NCI-H226 (cell line): ENCODE data around the gene RPH3AL.

Experiments used
- DNase-seq: peaks from one replicate; pipeline ENCODE4 v3.0.0-alpha.2; 2015

The RPH3AL gene, protein sequence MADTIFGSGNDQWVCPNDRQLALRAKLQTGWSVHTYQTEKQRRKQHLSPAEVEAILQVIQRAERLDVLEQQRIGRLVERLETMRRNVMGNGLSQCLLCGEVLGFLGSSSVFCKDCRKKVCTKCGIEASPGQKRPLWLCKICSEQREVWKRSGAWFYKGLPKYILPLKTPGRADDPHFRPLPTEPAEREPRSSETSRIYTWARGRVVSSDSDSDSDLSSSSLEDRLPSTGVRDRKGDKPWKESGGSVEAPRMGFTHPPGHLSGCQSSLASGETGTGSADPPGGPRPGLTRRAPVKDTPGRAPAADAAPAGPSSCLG

DNA sequence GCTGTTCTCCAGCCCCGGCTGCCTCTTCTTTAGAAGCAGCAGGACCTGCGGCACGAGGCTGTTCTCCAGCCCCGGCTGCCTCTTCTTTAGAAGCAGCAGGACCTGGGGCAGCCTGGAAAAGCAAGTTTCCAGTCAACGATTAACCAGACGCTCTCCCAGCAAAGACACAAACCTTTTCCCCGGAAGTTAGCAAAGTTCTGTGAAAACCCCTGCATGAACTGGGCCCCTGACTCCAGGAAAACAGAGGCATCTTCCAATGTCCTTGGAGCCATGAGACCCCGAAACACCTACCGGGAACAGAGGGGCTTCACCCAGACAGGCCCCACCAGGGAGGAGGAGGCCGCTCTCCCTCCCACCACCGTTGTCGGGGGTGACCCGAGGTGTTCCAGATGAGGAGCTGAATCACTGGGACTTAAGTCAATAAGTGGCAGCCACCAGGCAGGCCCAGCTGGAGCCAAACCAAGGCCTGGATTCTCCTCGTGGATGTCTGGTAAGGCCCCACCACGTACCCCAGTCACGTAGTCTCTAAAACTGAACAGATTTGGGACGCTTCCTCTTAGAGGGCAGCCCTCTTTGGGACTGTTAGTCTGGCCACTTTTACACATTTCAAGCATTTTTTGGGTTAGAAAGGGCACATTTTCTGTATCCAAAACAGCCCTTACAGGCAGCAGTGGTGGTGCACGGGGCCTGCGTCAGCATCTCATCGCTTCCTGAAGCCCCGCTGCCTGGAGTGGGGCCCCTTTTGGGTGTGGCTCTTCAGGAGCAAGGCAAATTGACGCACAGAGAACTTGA is at the start of gene RPH3AL:
Gene RPH3AL (minus strand): TSS at position 387 of the 792 bp plus-strand sequence. CDS start 25,264 bp downstream, outside the sequence.
- DNase-seq, result no peak

DNA sequence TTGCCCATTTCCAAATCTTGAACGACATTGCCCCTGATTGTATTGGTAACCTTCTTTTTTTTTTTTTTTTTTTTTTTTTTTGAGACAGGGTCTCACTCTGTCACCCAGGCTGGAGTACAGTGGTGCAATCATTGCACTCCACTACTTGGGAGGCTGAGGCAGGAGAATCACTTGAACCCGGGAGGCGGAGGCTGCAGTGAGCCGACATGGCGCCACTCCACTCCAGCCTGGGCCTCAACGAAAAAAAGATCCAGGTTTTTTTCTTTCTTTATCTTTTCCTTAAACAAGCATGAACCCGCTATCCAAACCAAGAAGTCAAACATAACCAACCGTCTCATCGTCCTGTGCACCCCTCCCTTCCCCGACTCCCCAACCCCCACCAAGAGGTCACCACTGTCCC is 47.6 kb upstream of the RPH3AL start:
- DNase-seq, result no peak

DNA sequence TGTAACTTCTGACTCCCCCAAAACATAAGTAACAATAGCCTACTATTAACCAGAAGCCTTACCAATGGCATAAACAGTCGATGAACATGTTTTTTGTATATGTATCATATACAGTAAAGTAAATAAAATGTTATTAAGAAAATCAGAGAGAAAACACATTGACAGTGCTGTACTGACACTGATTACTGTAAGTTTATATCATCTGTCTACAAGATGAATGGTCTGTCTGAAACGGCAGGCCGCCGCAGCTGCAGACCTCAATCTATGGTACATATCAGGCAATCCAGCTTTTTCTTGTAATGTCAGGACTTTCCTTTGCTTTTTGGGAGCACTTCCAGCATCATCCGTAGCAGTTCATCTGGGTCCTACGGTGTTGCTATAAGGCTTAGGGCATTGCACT is 44.2 kb upstream of the RPH3AL start:
- DNase-seq, result no peak

DNA sequence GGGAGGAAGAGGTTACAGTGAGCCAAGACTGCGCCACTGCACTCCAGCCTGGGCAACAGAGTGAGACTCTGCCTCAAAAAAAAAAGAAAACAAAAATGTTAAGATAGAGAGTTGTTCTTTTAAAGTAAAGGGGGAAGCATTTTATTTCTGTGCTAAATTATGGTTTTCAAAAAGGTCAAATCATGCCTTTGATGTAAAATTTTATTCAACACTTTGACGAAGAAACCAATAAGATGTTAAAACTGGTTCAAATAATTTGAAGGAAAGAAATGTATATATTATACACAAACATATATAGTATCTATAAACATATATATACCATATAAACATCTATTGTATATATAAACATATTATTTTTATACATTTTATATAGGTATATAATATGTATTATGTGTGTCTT is 43.4 kb upstream of the RPH3AL start:
- no peak for DNase-seq

DNA sequence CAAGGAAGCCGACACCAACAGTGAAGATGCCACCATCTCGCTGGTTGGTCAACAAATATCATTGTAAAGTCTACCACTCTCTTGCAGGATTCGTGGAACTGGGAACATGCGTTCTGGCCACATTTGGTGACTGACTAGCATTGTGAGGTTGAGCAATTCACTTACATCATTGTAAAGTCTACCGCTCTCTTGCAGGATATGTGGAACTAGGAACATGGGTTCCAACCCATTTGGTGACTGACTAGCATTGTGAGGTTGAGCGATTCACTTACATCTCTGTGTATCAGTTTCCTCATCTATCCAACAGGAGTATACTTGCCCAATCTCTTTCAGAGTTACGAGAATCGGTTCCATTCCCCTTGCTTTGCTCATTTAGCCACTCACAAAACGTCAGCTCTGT is 42.6 kb upstream of the RPH3AL start:
- DNase-seq, result no peak

DNA sequence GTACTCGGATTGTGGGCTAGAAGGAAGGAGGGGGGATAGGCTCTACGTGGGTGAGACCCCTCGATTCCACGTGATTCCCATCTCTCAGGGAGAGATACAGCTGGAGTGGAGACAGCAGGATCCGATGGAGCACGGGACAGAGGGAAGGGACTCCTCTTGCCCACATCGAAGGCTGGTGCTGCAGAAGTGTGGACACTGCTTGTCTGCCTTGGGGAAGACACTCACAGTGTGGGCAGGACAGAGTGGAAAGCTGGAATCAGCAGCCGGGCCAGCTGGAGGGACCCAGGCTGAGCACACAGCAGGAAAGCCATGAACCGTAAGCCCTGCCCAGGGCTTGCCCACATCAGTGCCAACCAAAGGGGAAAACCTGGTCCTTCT is 42.1 kb upstream of the RPH3AL start:
- DNase-seq, result no peak

DNA sequence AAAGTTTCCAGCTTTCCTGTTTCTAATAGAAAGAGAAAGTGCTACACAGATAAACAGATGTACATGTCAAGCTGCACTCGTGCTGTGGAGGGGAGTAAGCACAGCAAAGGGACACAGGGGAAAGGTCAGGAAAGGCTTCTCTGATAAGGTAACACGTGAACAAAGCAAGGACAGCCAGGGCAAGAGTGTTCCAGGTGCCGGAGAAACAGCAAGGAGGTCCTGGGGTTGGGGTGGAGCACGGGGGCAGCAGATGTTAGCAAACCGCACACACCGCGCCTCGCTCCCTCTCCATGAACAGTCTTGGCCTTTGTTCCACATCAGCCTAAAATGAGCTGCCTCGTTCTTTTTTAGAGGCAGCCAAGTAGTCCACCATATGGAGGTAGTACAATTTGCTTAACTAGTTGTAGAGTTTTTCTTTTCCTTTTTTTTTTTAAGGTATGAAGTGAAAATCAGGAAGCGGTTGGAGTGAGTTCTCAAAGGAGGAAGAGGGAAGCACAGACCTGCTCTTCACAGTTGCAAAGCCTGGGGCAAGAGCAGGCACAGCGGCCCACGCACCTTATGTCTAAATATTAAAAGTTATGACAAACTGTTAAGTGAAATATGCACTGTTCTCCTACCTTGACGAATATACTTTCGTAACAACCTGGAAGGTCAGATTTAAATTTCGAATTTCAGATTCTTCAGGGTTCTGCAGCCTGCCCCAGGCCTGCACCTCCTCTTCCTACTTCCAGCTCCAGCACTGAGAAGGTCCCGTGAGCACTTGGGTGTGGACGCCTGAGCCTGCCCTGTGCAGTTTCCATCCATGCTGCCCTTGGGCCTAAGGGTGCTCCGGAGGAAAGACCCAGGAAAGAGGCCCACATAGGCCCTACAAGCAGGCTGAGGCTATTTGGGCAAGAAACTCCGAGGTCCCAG is 41.5 kb upstream of the RPH3AL start:
- DNase-seq, result no peak

DNA sequence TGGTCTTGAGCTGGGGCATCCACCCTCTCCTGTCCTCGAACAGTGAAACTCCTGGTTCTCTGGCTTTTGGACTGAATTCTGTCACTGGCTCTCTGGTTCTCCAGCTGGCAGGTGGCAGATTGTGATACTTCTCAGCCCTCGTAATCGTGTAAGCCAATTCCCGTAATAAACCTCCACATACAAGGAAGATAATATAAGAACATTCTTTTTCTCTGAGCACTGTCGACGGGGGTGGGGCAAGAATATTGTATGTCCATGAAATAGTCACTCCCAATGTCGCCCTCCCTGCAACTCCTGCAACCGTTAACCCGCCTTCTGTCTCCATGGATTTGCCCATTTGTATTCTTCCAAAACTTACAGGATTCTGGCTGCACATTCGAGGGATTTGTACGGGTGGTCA is 39.2 kb upstream of the RPH3AL start:
- no peak for DNase-seq

DNA sequence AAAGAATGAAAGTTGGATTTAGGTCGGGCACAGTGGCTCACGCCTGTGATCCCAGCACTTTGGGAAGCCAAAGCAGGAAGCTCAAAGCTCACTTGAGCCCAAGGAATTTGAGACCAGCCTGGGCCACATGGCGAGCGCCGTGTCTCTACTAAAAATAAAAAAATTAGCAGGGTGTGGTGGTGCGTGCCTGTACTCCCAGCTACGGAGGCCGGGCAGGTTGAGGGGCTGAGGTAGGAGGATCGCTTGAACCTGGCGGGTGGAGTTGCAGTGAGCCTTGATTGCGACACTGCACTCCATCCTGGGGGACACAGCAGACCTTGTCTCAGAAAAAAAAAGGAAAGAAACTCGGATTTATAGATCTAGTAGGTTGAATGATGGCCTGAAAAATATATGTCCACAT is 37.4 kb upstream of the RPH3AL start:
- DNase-seq, result no peak

DNA sequence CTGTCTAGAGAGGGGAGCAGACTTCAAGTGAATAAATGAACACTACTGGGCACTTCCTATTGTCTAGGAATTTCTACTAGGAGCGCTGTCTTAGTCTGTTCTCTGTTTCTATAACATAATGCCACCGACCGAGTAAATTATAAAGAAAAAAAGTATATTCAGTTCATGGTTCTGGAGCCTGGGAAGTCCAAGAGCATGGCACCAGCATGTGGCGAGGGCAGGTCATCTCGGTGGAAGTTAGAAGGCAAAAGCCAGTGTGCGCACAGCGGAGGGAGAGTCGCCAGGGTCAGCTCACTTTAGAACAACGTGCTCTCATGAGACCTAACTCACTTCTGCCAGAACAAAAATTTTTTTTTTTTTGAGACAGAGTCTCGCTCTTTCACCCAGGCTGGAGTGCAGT is 35.5 kb upstream of the RPH3AL start:
- DNase-seq, result no peak

DNA sequence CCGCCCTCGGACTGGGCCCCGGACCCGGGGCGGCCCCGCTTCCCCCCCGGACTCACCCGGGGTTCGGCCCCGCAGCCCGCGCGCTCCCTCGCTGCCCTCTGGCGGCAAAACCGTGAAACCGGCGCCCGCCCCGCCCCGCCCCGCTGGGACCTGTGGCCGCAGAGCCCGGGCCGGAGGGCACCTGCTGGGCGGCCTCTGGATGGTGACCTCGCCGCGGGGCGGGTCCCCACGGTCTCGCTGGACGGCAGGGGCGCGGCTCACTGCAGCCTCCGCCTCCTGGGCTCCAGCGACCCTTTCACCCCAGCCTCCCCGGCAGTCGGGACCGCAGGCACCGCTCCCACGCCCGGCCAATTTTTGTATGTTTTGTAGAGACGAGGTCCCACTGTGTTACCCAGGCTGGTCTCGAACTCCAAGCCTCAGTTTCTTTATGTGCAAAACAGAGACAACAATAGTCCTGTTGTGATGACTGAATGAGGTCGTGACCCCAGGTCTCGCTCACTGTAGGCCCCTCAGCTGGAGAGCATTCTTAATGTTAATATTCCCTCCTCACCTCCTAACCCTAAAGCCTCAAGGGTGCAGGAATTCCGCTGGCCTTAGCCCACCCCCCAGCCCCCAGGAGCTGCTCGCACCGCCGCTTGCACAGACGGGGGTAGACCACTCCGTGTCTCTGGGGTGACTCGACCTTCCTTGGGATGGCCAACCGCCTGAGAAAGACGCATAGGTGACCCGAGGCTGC is 33.7 kb upstream of the RPH3AL start:
- DNase-seq, result peak; percentile 46

DNA sequence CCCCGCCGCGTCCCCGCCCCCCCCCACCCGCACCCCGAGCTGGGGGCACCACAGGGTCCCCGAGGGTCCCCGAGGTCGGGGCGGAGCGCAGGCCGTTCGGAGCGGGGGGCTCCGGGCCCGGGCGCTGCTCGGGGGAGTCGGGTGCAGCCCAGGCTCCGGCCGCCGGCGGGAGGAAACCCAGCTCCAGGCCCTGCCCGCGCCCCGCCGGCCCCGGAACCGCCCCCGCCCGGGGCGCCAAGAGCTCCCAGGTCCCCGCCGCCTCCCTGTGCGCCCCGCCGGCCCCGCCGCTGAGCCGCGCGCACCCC is 33.2 kb upstream of the RPH3AL start:
- DNase-seq, result no peak

DNA sequence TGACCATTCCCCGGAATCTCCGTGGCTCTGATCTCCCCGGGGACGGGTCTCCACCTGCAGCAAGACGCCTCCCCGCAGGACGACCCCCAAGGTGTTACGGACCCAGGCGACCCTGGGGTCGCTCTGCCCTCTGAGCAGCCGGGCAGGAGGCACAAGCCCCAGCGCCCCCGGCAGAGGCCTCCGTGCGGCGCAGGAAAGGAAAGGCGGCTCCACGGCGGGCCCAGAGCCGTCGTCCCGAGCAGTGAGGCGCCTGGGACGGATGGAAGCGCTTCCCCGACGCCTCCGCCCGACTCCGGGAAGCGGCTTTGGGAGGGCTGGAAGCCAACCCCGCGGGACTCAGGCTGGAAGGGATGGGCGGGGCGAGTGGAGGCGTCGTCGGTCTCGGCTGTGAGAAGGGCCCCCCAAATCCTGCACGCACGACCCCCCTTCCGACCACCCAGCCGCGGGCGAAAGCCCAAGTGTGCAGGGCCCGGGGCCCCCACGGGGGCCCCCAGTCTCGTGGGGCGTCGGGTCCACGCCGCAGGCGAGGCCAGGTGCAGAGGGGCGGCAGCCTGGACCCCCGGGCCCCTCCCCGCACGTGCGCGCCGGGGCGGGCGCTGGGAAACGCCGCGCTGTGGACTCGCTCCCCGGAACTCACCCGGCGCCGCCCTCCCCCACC is 32.7 kb upstream of the RPH3AL start:
- DNase-seq, result peak; percentile 44

DNA sequence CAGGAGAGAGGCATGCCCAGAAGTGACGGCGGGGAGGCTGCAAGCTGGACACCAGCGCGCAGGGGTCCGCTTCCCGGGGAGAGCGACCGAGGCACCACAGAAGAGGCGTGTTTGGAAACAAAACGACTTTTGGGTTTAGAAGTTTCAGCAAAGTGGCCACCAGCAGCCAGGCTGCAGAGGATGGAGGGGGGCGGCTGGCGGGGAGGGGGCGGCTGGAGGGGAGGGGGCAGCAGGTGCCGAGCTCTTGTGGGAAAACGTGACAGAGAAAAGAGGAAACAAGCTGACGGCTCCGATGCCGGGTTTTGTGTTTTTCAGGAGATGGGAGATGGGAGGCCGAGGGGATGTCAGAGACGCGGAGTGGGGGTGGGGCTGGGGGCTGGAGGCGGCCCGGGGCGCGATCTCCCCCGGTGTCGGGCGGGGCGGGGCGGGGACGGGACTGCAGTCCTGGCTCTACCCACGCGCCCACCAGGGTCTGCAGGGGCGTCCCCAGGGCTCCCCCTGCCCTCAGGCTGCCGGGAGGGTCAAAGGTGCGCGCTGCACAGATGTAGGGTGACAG is 32.1 kb upstream of the RPH3AL start:
- no peak for DNase-seq

DNA sequence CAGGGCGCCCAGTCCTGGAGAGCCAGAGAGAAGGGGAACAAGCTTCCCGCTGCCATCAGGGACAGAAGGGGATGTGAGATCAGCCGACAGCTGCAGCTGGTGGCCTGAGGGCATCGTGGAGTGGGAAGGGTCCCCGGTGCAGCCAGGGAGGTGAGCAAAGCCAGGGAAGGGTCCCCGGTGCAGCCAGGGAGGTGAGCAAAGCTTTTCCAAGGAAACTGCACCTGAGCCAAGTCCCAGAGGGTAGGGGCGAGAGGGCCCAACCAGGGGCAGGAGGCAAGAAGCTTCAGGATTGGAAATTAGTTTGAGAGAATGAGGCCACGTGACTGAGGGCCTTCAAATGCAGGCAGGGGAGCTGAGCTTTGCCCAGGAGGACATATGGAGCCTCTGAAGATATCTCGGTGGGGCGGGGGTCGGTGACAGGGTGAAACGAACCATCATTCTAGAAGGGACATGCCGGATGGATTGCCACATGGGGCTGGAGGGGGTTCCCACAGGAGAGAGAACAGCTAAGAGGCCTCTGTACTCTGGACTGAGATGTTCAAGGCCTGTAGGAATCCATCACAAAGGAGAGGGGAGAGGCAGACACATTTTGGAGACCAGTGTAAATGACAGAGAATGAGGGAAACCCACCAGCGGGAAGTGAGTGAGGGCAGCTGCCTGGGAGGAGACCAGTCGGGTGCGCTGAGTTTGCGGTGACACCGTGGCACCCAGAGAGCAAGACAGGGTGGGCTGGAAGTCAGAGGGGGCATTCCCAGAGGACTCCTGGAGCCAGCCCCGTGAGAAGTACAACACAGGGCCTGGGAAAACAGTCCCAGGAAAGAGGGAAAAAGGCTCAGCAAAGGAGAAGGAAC is 31.4 kb upstream of the RPH3AL start:
- no peak for DNase-seq

DNA sequence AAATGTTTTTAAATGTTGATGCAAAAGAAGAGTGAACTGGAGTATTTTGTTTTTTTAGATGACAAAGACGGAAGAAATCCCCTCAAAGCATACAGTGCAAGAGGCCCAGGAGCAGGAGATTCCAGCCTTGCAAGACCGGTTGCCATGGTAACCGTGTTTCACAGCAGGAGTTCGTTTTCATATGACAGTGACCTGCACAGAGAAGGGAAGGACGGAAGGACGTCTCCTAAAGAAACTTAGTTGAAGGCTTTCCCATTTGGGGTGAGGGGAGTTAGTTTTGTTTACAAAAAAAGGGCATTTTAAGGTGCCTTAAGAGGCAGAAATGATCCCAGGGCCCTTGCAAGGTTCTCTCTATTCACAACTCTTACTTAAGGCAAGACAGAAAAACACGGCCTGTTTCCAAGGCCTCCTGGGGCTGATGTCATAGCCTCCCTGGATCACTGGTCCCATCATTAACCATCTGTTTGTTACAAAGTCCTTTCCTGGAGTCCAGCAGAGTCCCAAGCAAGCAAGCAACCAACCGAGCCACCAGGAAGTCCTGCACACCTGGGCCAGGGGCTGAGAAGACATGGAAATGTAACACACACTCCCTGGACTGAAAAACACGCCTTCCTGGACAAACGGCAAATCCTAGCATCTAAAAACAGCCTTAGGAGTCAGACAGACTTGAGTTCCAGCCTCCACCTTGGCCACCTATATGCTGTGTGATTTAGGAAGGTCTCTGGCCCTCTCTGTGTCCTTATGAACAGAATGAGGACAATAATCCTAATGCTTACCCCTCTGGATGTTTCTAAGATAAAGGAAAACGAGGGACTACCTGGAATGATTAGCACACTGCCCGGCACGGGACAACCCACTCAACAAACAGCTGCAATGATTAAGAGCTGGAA is 30.3 kb upstream of the RPH3AL start:
- DNase-seq, result no peak

DNA sequence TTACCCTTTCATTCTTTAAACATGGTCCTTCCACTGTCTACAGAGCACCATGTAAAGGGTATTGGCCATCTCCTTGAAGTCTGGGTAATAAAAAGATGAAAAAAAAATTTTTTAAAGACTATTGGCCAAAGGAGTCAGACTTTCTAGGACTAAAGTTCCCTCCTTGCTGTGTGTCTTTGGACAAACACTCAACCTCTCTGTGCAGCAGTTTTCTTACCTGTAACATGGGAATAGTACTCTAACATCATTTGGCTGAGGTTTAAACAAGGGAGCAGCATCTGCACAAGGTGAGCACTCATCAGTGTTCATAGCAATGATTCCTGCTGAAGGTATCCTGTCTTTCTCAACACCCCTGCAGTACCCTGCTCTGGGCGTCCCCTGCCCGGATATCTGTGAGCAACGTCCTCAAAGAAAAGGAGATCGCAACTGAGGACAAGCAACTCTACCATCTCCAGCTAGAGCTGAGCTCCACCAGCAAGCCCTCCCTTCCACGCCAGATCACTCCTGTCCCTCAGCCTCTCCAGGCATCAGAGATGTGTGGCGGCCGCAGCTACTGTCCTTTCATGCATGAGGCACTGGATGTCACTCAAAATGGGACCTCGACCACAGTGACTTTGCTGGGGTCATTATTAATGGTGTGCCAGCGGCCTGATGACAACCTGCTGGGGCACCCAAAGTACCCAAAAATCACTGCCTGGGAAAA is 29.5 kb upstream of the RPH3AL start:
- DNase-seq, result no peak

DNA sequence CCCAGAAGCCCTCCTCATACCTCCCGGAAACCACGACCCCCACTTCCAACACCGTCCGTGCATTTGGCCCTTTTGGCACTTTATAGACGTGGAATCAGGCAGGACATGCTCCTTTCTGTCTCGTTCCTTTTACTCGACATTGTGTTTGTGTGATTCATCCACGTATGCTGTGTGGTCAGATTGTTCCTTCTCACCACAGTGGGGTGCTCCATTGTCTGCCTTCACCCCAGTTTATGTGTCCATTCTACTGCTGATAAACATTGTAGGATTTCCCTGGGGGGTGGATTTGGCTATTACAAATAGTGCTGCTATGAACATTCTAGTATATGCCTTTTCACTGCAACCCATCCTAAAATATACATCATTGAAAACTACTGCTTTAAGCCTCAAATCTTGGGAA is 28.9 kb upstream of the RPH3AL start:
- DNase-seq, result no peak
